GM12878 (cell line): Measurements from ENCODE around the gene IRF6. TPM values are rescaled to one million over a fixed set of nuclear protein-coding genes. Genes with fewer than 3 reads are reported as not detected.

ENCODE experiments used
- ASH2L ChIP-seq: fragments of 300-600, 200-600 bp; sonication (generic); IDR thresholded peaks from 2 replicates; pipeline ENCODE4 v1.6.1; 2017; ENCODE audit warnings: low read depth, mild to moderate bottlenecking, borderline replicate concordance
- ATF7 ChIP-seq: fragments of 450-650 bp; IDR thresholded peaks from 2 replicates; pipeline ENCODE4 v1.6.1; 2016; ENCODE audit warnings: low read depth, mild to moderate bottlenecking
- BCL11A ChIP-seq: IDR thresholded peaks from 2 replicates; pipeline ENCODE4 v1.6.1; 2011; ENCODE audit warnings: low read depth, low read length
- CREM ChIP-seq: IDR thresholded peaks from 2 replicates; pipeline ENCODE4 v1.6.1; 2014; ENCODE audit warnings: antibody characterized with exemption, low read depth
- ETV6 ChIP-seq, 2 experiments: fragments of 450-650 bp in 1 of 2; IDR thresholded peaks in 1 of 2; conservative IDR thresholded peaks in 1 of 2; 2 replicates each; pipeline ENCODE4 v1.6.1; 2014; ENCODE audit warnings: antibody characterized with exemption in 1 of 2, borderline replicate concordance in 1 of 2, low read depth in 1 of 2, mild to moderate bottlenecking in 1 of 2, moderate library complexity in 1 of 2
- FOXM1 ChIP-seq: IDR thresholded peaks from 2 replicates; pipeline ENCODE4 v1.6.1; 2012; ENCODE audit warnings: low read depth, mild to moderate bottlenecking, inconsistent platforms, low read length, moderate library complexity
- KAT2A ChIP-seq: conservative IDR thresholded peaks from 2 replicates; pipeline ENCODE4 v1.6.1; 2011; ENCODE audit warnings: low read depth, low read length; ENCODE audit not compliant: control insufficient read depth
- MEF2B ChIP-seq: fragments of 450-650 bp; IDR thresholded peaks from 2 replicates; pipeline ENCODE4 v1.6.1; 2018; ENCODE audit warnings: mild to moderate bottlenecking, moderate library complexity; ENCODE audit not compliant: partially characterized antibody, poor library complexity, severe bottlenecking
- MTA3 ChIP-seq: IDR thresholded peaks from 2 replicates; pipeline ENCODE4 v1.6.1; 2012; ENCODE audit warnings: low read length, inconsistent platforms, borderline replicate concordance
- MYB ChIP-seq: fragments of 150-350 bp; IDR thresholded peaks from 2 replicates; pipeline ENCODE4 v1.6.1; 2014; ENCODE audit warnings: mild to moderate bottlenecking, low read depth, low read length, borderline replicate concordance
- POU2F2 ChIP-seq: IDR thresholded peaks from 3 replicates; pipeline ENCODE4 v1.6.1; 2011; ENCODE audit warnings: low read depth, mild to moderate bottlenecking, low read length, borderline replicate concordance
- SMAD5 ChIP-seq: IDR thresholded peaks from 2 replicates; pipeline ENCODE4 v1.6.1; 2016; ENCODE audit warnings: antibody characterized with exemption, low read depth
- SP1 ChIP-seq: IDR thresholded peaks from one replicate; pipeline ENCODE4 v1.6.1; 2011; ENCODE audit warnings: low read depth, low read length
- SREBF1 ChIP-seq: IDR thresholded peaks from 2 replicates; pipeline ENCODE4 v1.6.1; 2012; ENCODE audit warnings: mild to moderate bottlenecking, low read length
- SREBF2 ChIP-seq: IDR thresholded peaks from 2 replicates; pipeline ENCODE4 v1.6.1; 2012; ENCODE audit warnings: mild to moderate bottlenecking, low read length
- TARDBP ChIP-seq: IDR thresholded peaks from 2 replicates; pipeline ENCODE4 v1.6.1; 2016; ENCODE audit warnings: borderline replicate concordance
- ZBED1 ChIP-seq: IDR thresholded peaks from 2 replicates; pipeline ENCODE4 v1.6.1; 2016; ENCODE audit warnings: borderline replicate concordance
- ZNF207 ChIP-seq: fragments of 450-650 bp; IDR thresholded peaks from 2 replicates; pipeline ENCODE4 v1.6.1; 2014; ENCODE audit warnings: antibody characterized with exemption, mild to moderate bottlenecking, borderline replicate concordance
- ZNF217 ChIP-seq: fragments of 450-650 bp; IDR thresholded peaks from 2 replicates; pipeline ENCODE4 v1.6.1; 2017; ENCODE audit warnings: antibody characterized with exemption, mild to moderate bottlenecking
- polyA plus RNA-seq, 11 experiments: library from polyadenylated mRNA; depleted of rRNA in 4 of 11; unstranded in 6 of 11; stranded (reverse) in 5 of 11; fragments of >200 nt; fragmentation: Nextera tagmentation in 4 of 11; fragmentation: Illumina TruSeq in 1 of 11; extraction: Ambion mirVana in 4 of 11; extraction: Trizol in 1 of 11; gene quantifications; 1 replicate in 1 of 11; 2 replicates in 10 of 11; pipeline versions ENCODE4 v1.2.1 to v1.2.3, GENCODE V29; 2011 to 2016; ENCODE audit warnings: inconsistent platforms in 2 of 11, missing spikeins in 2 of 11, low read depth in 1 of 11
- total RNA-seq, 4 experiments: library from RNA; depleted of rRNA in 3 of 4; stranded (reverse); fragments of >200 nt in 3 of 4; fragmentation: Illumina TruSeq in 1 of 4; extraction: Trizol in 1 of 4; gene quantifications; 2 replicates each; pipeline versions ENCODE4 v1.2.1 to v1.2.3, GENCODE V29; 2013 to 2021
- TF ChIP-seq, protein P1 (sequence below): fragments of 450-650 bp; IDR thresholded peaks from 2 replicates; pipeline ENCODE4 v1.6.1; 2017; ENCODE audit warnings: mild to moderate bottlenecking, low read depth, inconsistent platforms; ENCODE audit not compliant: poor library complexity, severe bottlenecking
- TF ChIP-seq, protein P2 (sequence below): fragments of 450-650 bp; formaldehyde crosslinking; IDR thresholded peaks from 2 replicates; pipeline ENCODE4 v1.5.0; 2022; ENCODE audit warnings: mild to moderate bottlenecking, missing genetic modification characterization
- TF ChIP-seq, protein P3 (sequence below): fragments of 450-650 bp; formaldehyde crosslinking; IDR thresholded peaks from 2 replicates; pipeline ENCODE4 v1.4.0; 2020; ENCODE audit warnings: mild to moderate bottlenecking, moderate library complexity

The IRF6 gene
- total and polyA plus RNA-seq, 10 of the 15 experiments (the other 5 are each of a cell fraction or from before 2014, with no cell fraction given), result 0.04 to 0.50 (median 0.09) TPM; not detected in 1

DNA sequence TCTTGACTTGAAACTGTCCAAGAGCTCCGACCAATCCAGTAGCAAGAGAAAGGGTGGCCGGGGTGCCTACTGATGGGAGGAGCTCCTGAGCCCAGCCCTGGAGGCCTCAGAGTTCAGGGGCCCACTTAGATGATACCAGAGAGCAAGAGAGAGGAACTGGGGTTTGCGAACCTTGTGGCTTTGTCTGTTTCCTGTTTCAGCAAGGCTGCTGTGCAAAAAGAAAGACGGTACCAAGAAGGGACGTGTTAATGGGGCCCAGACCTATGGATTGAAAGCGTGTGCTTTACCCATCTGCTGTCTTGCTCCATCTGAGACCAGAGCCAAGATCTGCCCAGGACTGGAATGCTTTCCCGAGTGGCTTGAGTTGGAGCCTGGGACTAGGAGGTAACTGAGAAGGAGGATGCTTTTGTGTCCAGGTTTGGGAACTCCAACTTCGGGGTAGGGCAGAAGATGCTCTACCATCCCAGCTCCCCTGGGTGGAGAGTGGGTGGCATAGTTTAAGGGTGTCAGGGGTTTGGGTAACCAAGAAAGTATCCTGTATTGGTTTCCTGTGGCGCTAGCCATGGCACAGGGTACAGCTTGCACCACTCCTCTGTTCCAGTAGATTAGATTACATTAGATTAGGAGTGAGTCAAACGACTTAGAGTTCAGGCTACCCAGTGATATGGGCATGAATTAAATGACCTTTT is 49.9 kb downstream of the IRF6 start, which contains the start of gene TRAF3IP3 (continued):
- TF ChIP-seq, protein P1, sequence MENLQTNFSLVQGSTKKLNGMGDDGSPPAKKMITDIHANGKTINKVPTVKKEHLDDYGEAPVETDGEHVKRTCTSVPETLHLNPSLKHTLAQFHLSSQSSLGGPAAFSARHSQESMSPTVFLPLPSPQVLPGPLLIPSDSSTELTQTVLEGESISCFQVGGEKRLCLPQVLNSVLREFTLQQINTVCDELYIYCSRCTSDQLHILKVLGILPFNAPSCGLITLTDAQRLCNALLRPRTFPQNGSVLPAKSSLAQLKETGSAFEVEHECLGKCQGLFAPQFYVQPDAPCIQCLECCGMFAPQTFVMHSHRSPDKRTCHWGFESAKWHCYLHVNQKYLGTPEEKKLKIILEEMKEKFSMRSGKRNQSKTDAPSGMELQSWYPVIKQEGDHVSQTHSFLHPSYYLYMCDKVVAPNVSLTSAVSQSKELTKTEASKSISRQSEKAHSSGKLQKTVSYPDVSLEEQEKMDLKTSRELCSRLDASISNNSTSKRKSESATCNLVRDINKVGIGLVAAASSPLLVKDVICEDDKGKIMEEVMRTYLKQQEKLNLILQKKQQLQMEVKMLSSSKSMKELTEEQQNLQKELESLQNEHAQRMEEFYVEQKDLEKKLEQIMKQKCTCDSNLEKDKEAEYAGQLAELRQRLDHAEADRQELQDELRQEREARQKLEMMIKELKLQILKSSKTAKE, result peak; percentile 50
- TF ChIP-seq ATF7, result peak; percentile 31; the same call in 1 of the 2 replicates
- TF ChIP-seq ETV6 (conservative IDR thresholded peaks at IDR 0.05 in 1 of 2, IDR thresholded peaks at IDR 0.05 in 1 of 2; ENCODE audit: borderline replicate concordance in 1 of 2, low read depth in 1 of 2), result peak in 1 of 2 experiments; percentile 97; a peak in 2 of 4 replicates
- peak; percentile 42; the same call in 1 of the 2 replicates for TF ChIP-seq CREM
- TF ChIP-seq ZNF207, result no peak
- 0 out of 2 replicates have a peak, but pooled peaks have one; percentile 41 for TF ChIP-seq BCL11A
- TF ChIP-seq SMAD5, result no peak; the same call in 1 of the 2 replicates
- TF ChIP-seq, protein P2, sequence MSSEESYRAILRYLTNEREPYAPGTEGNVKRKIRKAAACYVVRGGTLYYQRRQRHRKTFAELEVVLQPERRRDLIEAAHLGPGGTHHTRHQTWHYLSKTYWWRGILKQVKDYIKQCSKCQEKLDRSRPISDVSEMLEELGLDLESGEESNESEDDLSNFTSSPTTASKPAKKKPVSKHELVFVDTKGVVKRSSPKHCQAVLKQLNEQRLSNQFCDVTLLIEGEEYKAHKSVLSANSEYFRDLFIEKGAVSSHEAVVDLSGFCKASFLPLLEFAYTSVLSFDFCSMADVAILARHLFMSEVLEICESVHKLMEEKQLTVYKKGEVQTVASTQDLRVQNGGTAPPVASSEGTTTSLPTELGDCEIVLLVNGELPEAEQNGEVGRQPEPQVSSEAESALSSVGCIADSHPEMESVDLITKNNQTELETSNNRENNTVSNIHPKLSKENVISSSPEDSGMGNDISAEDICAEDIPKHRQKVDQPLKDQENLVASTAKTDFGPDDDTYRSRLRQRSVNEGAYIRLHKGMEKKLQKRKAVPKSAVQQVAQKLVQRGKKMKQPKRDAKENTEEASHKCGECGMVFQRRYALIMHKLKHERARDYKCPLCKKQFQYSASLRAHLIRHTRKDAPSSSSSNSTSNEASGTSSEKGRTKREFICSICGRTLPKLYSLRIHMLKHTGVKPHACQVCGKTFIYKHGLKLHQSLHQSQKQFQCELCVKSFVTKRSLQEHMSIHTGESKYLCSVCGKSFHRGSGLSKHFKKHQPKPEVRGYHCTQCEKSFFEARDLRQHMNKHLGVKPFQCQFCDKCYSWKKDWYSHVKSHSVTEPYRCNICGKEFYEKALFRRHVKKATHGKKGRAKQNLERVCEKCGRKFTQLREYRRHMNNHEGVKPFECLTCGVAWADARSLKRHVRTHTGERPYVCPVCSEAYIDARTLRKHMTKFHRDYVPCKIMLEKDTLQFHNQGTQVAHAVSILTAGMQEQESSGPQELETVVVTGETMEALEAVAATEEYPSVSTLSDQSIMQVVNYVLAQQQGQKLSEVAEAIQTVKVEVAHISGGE, result no peak
- TF ChIP-seq SREBF1, result no peak
- no peak for TF ChIP-seq MEF2B
- TF ChIP-seq ZBED1, result no peak
- 0 out of 2 replicates have a peak, but pooled peaks have one; percentile 44 for TF ChIP-seq TARDBP
- no peak for TF ChIP-seq MYB
- TF ChIP-seq ZNF217, result no peak
- peak; percentile 42; the same call in 1 of the 2 replicates for TF ChIP-seq MTA3
- TF ChIP-seq SP1, result peak; percentile 44
- no peak for TF ChIP-seq KAT2A
- TF ChIP-seq ASH2L, result no peak
- TF ChIP-seq FOXM1, result no peak
- TF ChIP-seq, protein P3, sequence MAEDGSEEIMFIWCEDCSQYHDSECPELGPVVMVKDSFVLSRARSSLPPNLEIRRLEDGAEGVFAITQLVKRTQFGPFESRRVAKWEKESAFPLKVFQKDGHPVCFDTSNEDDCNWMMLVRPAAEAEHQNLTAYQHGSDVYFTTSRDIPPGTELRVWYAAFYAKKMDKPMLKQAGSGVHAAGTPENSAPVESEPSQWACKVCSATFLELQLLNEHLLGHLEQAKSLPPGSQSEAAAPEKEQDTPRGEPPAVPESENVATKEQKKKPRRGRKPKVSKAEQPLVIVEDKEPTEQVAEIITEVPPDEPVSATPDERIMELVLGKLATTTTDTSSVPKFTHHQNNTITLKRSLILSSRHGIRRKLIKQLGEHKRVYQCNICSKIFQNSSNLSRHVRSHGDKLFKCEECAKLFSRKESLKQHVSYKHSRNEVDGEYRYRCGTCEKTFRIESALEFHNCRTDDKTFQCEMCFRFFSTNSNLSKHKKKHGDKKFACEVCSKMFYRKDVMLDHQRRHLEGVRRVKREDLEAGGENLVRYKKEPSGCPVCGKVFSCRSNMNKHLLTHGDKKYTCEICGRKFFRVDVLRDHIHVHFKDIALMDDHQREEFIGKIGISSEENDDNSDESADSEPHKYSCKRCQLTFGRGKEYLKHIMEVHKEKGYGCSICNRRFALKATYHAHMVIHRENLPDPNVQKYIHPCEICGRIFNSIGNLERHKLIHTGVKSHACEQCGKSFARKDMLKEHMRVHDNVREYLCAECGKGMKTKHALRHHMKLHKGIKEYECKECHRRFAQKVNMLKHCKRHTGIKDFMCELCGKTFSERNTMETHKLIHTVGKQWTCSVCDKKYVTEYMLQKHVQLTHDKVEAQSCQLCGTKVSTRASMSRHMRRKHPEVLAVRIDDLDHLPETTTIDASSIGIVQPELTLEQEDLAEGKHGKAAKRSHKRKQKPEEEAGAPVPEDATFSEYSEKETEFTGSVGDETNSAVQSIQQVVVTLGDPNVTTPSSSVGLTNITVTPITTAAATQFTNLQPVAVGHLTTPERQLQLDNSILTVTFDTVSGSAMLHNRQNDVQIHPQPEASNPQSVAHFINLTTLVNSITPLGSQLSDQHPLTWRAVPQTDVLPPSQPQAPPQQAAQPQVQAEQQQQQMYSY, result no peak
- no peak for TF ChIP-seq SREBF2
- 0 out of 3 replicates have a peak, but pooled peaks have one; percentile 23 for TF ChIP-seq POU2F2
